Fibroblast of lung (primary cell): Measurements from ENCODE around the gene TSHR.

Experiments used
- EZH2 ChIP-seq: IDR thresholded peaks from 2 replicates; pipeline ENCODE4 v1.5.1; 2012; ENCODE audit warnings: low read length, control low read depth, mild to moderate bottlenecking; ENCODE audit errors: missing control alignments
- TF ChIP-seq, protein P1 (sequence below), 2 donors: IDR thresholded peaks in 1 of 2; conservative IDR thresholded peaks in 1 of 2; 1 replicate in 1 of 2; 2 replicates in 1 of 2; pipeline ENCODE4 v1.5.1; 2011 to 2012; ENCODE audit warnings: low read length in 2 of 2, control low read depth in 1 of 2, inconsistent platforms in 1 of 2, low read depth in 1 of 2, mild to moderate bottlenecking in 1 of 2

DNA sequence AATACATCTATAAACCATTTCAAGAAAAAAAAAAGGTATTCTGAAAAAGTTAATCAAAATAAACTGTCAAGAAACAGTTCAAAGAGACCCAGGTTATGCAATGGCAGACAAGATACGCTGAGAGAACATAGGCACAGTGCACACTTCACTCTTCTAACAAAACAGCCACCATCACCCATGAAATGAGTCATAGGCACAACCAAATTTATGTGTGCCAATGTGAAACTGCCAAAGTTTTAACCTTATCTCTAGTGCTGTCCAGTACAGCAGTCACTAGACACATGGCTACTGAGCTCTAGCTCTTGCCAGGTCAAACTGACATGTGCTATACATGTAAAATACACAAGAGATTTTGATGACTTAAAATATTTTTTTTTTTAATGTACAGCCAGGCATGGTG lies 15.3 kb upstream of the TSHR start:
- TF ChIP-seq, protein P1, sequence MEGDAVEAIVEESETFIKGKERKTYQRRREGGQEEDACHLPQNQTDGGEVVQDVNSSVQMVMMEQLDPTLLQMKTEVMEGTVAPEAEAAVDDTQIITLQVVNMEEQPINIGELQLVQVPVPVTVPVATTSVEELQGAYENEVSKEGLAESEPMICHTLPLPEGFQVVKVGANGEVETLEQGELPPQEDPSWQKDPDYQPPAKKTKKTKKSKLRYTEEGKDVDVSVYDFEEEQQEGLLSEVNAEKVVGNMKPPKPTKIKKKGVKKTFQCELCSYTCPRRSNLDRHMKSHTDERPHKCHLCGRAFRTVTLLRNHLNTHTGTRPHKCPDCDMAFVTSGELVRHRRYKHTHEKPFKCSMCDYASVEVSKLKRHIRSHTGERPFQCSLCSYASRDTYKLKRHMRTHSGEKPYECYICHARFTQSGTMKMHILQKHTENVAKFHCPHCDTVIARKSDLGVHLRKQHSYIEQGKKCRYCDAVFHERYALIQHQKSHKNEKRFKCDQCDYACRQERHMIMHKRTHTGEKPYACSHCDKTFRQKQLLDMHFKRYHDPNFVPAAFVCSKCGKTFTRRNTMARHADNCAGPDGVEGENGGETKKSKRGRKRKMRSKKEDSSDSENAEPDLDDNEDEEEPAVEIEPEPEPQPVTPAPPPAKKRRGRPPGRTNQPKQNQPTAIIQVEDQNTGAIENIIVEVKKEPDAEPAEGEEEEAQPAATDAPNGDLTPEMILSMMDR (conservative IDR thresholded peaks at IDR 0.05 in 1 of 2, IDR thresholded peaks at IDR 0.05 in 1 of 2; ENCODE audit: low read depth in 1 of 2, low read length in 2 of 2) = no peak
- TF ChIP-seq EZH2 = no peak
